Sciatic nerve (tissue), 2 donors: ENCODE results near the gene COL15A1. TPM values are rescaled to one million over a fixed set of nuclear protein-coding genes. Genes with fewer than 3 reads are reported as not detected.
"Not testable (repeated sequence)": the region's sequence is repeated elsewhere in the genome, so short reads cannot be mapped to it uniquely, and the experiment has no call there.

ENCODE experiments used
- ATAC-seq: fragments of 200-7000 bp; cut with Tn5 transposase; one replicate; pipeline ENCODE4 v1.9.1; 2020; ENCODE audit warnings: mild to moderate bottlenecking, moderate library complexity
- DNase-seq: peaks from one replicate; pipeline ENCODE4 v3.0.0-alpha.2; 2020; ENCODE audit warnings: low spot score
- intact Hi-C: fragments of 100-400 bp; cut with DNase I; formaldehyde crosslinking; loops from one replicate; pipeline ENCODE4 v1.14.2; 2022
- total RNA-seq: library from RNA; stranded (reverse); fragmentation: NEBNext Ultra II Directional; extraction: Animal tissue kit (Norgen Biotek cat#: 25700); gene quantifications from one replicate; pipeline ENCODE4 v1.2.1, GENCODE V29; 2021
- donor health status: DM: no; HTN: no; CAD: no.
- donor health status: DM: no; HTN: no; CAD: no.

Gene COL15A1
- total RNA-seq, result 94.6 TPM

- peak; percentile 58 for ATAC-seq
- no peak for DNase-seq
- intact Hi-C loops, result no loop called here
These were observed at the start of gene COL15A1 for GRCh38 chr9:98943682-98944056. Gene COL15A1 (plus strand): TSS chr9:98943907. CDS start chr9:98944062, 155 bp downstream.

DNA sequence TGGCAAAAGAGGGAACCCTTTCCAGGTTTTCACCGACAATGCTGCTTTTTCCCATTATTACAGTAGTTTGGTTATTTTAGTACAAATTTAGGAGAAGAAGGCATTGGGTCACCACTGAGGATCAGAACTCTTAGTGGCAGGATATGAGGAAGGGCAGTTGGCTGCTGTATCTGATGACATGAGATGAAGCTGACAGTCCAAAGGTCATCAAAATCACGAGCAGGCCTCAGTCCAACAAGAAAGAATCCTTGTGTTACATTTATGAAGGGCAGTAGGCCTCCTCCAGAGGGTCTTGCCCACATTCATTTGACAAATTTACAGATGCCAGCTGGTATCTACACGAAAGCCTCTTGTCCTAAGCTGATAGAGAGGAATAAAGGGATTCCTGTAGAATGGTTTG, 49.5 kb upstream of the COL15A1 start:
- ATAC-seq, result no peak
- no peak for DNase-seq
- intact Hi-C loops, result no loop called here

- no peak for ATAC-seq
- intact Hi-C loops, result no loop called here
- DNase-seq, result no peak
These were observed 48.9 kb upstream of the COL15A1 start for GRCh38 chr9:98894761-98895160.

DNA sequence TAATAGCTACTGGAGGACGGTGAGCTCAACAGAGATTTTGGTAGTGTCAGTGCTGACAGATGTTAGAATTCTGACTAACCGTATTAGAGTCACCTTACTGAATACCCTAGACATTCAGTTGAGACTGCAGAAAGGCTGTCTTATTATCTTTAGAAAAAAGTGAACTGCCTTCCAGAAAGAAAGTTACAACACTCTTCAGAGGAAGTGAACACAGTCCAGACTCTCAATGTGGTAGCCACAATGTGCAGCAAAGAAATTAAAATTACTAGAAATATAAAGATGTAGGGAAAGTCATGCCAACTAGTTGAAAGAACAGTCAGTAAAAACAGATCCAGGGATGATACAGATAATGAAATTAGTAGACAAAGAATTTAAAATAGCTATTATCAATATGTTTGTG, 47.1 kb upstream of the COL15A1 start:
- ATAC-seq, result no peak
- no peak for DNase-seq
- intact Hi-C loops, result no loop called here

GRCh38 chr9:98897745-98898144, 46.0 kb upstream of the COL15A1 start:
- DNase-seq (no peak), ATAC-seq (no peak)
- intact Hi-C loops, result no loop called here

DNA sequence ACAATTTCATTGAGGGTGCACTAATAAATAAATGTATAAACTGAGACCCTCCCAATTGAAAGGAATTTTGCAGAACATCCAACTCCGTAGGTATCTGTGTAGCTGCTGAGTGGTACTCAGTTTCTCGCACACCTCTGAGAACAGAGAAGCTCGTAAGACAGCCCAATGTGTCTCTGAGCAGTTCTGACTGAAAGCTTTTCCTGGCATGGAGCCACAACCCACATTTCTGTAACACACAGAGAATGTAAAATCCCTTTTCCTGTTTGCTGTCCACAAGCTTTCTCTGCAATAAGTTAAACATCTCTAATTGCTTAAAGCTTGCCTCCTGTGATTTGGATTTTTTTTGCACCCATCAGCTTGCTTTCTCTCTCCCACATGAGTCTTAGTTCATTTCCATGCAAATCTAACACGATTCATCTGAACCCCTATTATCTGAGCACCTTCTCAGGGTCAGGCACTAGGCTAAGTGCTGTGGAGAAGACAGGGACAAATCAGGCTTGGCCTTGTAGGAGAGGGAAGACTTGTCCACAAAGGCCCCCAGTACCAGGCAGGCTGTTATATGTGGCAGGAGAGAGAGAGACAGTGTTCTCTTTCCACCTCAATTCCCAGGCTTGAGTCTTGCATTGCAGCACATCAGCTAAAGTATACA, 44.2 kb upstream of the COL15A1 start:
- peak; percentile 70 for DNase-seq
- no peak for ATAC-seq
- intact Hi-C loops, result no loop called here

GRCh38 chr9:98900244-98900643, 43.5 kb upstream of the COL15A1 start:
- intact Hi-C loops, result no loop called here
- ATAC-seq, result no peak
- DNase-seq, result no peak

- no peak for ATAC-seq
- DNase-seq, result no peak
- intact Hi-C loops, result no loop called here
These were observed 43.0 kb upstream of the COL15A1 start for GRCh38 chr9:98900725-98901124.

GRCh38 chr9:98901843-98902242, 41.9 kb upstream of the COL15A1 start:
- intact Hi-C loops, DNase-seq, ATAC-seq: not testable (repeated sequence)

- ATAC-seq (no peak), DNase-seq (no peak)
- intact Hi-C loops, result no loop called here
These were observed 41.2 kb upstream of the COL15A1 start for GRCh38 chr9:98902516-98902915.

- intact Hi-C loops, result no loop called here
- DNase-seq (no peak), ATAC-seq (no peak)
These were observed 40.8 kb upstream of the COL15A1 start for GRCh38 chr9:98902925-98903324.

- DNase-seq (no peak), ATAC-seq (peak; percentile 59)
- intact Hi-C loops, result no loop called here
These were observed 39.7 kb upstream of the COL15A1 start for GRCh38 chr9:98903961-98904411.

GRCh38 chr9:98905015-98905414, 38.7 kb upstream of the COL15A1 start:
- DNase-seq (no peak), ATAC-seq (no peak)
- intact Hi-C loops, result no loop called here

DNA sequence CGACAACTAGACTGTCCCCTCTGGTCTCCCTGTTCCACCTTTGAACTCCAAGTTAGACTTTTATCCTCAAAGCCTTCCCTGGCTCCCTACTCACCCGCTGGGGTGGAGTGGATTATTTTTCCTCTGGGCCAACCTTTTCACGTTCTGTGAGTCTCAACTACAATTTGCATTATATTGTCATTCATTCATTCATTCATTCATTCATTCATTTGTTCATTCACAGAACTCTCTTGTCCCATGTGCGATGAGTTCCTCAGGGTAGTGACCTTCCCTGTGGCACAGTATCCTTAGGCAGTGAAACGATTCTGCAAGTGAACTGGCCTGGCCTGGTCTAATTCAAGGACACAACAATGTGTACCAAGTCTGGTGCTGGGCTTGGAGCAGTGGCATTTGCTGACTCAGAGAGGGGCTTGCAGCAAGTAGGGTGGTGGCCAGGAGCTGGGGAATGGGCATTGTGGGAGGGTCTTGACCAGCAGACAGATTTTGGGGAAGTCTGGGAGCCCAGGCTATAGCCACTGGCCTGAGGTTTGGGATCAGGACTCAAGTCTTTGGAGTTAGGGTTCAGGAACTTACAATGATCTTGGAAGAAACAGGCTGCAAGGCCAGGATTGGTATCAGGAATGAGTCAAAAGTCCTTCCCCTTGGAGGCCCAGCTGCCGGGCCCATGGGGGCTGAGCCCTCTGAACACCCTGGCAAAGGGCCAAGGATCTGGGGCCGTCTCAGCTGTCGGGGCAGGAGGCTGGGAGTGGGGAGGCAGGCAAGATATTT, 37.2 kb upstream of the COL15A1 start:
- ATAC-seq, result no peak
- intact Hi-C loops, result no loop called here
- DNase-seq, result no peak

DNA sequence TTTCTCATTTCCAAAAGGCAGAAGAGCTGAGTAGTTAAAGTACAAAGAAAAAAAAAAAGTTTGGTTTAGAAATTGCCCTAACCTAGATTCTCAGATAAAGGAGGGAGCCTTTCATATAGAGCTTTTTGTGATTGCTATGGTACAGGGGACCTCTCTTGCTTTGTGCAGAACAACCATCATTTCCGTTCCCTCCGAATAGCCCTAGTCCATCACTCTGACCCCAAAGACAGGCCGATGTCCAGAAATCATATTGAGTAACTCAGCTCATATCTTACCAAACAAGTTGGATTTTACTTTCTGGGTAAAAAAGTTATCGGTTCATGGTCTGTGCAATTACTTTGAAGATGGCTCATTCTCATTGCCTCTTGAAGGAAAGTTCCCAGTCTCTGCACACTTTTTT, 36.7 kb upstream of the COL15A1 start:
- DNase-seq (no peak), ATAC-seq (peak; percentile 55)
- intact Hi-C loops, result no loop called here

GRCh38 chr9:98908897-98909634, 34.6 kb upstream of the COL15A1 start:
- peak; percentile 54 for ATAC-seq
- no peak for DNase-seq
- intact Hi-C loops, result no loop called here

DNA sequence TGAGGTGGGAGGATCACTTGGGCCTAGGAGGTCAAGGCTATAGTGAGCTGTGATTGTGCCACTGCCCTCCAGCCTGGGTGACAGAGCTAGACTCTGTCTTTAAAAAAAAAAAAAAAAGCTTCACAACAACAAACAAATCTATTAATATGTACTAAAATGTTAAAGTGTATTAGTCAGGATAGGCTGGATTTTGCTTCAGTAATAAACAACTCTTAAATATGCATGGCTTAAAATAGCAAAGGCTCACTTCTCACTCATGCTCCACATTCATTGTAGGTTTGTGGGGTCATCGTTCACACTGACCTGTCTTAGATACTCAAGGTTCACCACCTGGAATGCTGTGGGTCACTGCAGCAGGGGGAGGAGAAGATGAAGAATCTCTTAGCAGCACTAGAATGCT, 33.8 kb upstream of the COL15A1 start:
- ATAC-seq, result no peak
- DNase-seq, result no peak
- intact Hi-C loops, result no loop called here

- DNase-seq, result no peak
- ATAC-seq, result no peak
- intact Hi-C loops, result no loop called here
These were observed 32.7 kb upstream of the COL15A1 start for GRCh38 chr9:98911042-98911441.

GRCh38 chr9:98911738-98912137, 32.0 kb upstream of the COL15A1 start:
- ATAC-seq, DNase-seq, intact Hi-C loops: not testable (repeated sequence)

GRCh38 chr9:98912450-98912849, 31.3 kb upstream of the COL15A1 start:
- intact Hi-C loops, result no loop called here
- no peak for DNase-seq
- ATAC-seq, result no peak
